ENCODE measurements around the gene ZNF709. TPM values are rescaled to one million over a fixed set of nuclear protein-coding genes. Genes with fewer than 3 reads are reported as not detected.

ZNF709 gene
- total RNA-seq, 1 experiment from 2014 or later = not detected

DNA sequence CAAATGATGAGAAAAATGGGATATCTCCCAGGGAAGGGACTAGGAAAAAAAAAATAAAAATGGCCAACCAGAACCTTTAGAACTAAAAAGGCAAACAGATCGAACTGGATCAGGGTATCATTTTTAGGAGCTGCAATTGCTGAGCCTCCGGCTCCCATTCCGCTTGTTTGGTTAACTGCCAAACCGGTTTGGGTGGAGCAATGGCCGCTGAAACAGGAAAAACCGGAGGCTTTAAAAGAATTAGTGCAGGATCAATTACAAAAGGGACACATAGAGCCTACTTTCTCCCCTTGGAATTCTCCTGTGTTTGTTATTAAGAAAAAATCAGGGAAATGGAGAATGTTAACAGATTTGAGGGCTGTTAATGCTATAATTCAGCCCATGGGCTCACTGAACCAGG is 31.1 kb downstream of the ZNF709 start:
- BruUV-seq (replicated peaks) = no TSS peak
- H3K9me3 ChIP-seq (ENCODE audit: control insufficient read depth in 1 of 2, insufficient read depth in 1 of 2, low read depth in 1 of 2, low read length in 2 of 2) = no peaks in the 10 kb centered on the region; a peak in 2 of 4 replicates
- ChIA-PET POLR2A (no interaction called here), CTCF (no interaction called here), RAD21 (ENCODE audit: low non-redundant PET in 1 of 2, low total read pairs in 2 of 2, uncharacterized antibody in 2 of 2, unreplicated experiment in 2 of 2) (no interaction called here)
- no peaks in the 10 kb centered on the region for H3K36me3 ChIP-seq (ENCODE audit: control insufficient read depth in 1 of 2, insufficient read depth in 2 of 2, low read length in 2 of 2)
- H4K20me1 ChIP-seq (ENCODE audit: insufficient read depth) = no peaks in the 10 kb centered on the region
- intact Hi-C loops (cut with micrococcal nuclease) = no loop called here
- H3K27ac ChIP-seq (ENCODE audit: low read depth, low read length) = no peak overlapping the region
- no peaks in the 10 kb centered on the region for H3K79me2 ChIP-seq (ENCODE audit: insufficient read depth, low read length)
- no peak overlapping the region for H3K4me3 ChIP-seq (replicated peaks in 1 of 2; ENCODE audit: low read depth in 1 of 2, low read length in 2 of 2)
- no peak overlapping the region for H2AFZ ChIP-seq (ENCODE audit: low read depth, low read length, poor library complexity, severe bottlenecking)
- no peak for DNase-seq (ENCODE audit: low read depth, low spot score)
- no peak overlapping the region for H3K9ac ChIP-seq (ENCODE audit: low read length)
- no peak for ATAC-seq
- H3K4me2 ChIP-seq (ENCODE audit: low read length) = no peak overlapping the region
- TF ChIP-seq, protein P1, sequence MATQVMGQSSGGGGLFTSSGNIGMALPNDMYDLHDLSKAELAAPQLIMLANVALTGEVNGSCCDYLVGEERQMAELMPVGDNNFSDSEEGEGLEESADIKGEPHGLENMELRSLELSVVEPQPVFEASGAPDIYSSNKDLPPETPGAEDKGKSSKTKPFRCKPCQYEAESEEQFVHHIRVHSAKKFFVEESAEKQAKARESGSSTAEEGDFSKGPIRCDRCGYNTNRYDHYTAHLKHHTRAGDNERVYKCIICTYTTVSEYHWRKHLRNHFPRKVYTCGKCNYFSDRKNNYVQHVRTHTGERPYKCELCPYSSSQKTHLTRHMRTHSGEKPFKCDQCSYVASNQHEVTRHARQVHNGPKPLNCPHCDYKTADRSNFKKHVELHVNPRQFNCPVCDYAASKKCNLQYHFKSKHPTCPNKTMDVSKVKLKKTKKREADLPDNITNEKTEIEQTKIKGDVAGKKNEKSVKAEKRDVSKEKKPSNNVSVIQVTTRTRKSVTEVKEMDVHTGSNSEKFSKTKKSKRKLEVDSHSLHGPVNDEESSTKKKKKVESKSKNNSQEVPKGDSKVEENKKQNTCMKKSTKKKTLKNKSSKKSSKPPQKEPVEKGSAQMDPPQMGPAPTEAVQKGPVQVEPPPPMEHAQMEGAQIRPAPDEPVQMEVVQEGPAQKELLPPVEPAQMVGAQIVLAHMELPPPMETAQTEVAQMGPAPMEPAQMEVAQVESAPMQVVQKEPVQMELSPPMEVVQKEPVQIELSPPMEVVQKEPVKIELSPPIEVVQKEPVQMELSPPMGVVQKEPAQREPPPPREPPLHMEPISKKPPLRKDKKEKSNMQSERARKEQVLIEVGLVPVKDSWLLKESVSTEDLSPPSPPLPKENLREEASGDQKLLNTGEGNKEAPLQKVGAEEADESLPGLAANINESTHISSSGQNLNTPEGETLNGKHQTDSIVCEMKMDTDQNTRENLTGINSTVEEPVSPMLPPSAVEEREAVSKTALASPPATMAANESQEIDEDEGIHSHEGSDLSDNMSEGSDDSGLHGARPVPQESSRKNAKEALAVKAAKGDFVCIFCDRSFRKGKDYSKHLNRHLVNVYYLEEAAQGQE (IDR thresholded peaks at IDR 0.05; ENCODE audit: low read depth) = no peak
- no peak for TF ChIP-seq FOSL1 (IDR thresholded peaks at IDR 0.05; ENCODE audit: low read depth)
- no peak for TF ChIP-seq EZH2 (IDR thresholded peaks at IDR 0.05)
- TF ChIP-seq YY1 (IDR thresholded peaks at IDR 0.05; ENCODE audit: extremely low read depth, insufficient replicate concordance, low read depth, low read length) = no peak
- no peak for TF ChIP-seq SIN3A (IDR thresholded peaks at IDR 0.05; ENCODE audit: low read depth)
- no peak for TF ChIP-seq EZH2phosphoT487 (IDR thresholded peaks at IDR 0.05; ENCODE audit: borderline replicate concordance)
- no peak for TF ChIP-seq CBX3 (IDR thresholded peaks at IDR 0.05; ENCODE audit: low read depth)
- TF ChIP-seq POLR2A (IDR thresholded peaks at IDR 0.05; ENCODE audit: borderline replicate concordance, extremely low read depth, insufficient read depth, insufficient read length) = no peak
- no peak for TF ChIP-seq SP1 (IDR thresholded peaks at IDR 0.05; ENCODE audit: low read depth)
- TF ChIP-seq JUND (IDR thresholded peaks at IDR 0.05) = no peak
- TF ChIP-seq, protein P2, sequence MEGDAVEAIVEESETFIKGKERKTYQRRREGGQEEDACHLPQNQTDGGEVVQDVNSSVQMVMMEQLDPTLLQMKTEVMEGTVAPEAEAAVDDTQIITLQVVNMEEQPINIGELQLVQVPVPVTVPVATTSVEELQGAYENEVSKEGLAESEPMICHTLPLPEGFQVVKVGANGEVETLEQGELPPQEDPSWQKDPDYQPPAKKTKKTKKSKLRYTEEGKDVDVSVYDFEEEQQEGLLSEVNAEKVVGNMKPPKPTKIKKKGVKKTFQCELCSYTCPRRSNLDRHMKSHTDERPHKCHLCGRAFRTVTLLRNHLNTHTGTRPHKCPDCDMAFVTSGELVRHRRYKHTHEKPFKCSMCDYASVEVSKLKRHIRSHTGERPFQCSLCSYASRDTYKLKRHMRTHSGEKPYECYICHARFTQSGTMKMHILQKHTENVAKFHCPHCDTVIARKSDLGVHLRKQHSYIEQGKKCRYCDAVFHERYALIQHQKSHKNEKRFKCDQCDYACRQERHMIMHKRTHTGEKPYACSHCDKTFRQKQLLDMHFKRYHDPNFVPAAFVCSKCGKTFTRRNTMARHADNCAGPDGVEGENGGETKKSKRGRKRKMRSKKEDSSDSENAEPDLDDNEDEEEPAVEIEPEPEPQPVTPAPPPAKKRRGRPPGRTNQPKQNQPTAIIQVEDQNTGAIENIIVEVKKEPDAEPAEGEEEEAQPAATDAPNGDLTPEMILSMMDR (IDR thresholded peaks at IDR 0.05 in 2 of 3, conservative IDR thresholded peaks at IDR 0.05 in 1 of 3; ENCODE audit: borderline replicate concordance in 1 of 3, insufficient read depth in 1 of 3, low read depth in 2 of 3, low read length in 2 of 3) = no peak
- TF ChIP-seq, protein P3, sequence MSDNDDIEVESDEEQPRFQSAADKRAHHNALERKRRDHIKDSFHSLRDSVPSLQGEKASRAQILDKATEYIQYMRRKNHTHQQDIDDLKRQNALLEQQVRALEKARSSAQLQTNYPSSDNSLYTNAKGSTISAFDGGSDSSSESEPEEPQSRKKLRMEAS (IDR thresholded peaks at IDR 0.05) = no peak
- TF ChIP-seq, protein P4, sequence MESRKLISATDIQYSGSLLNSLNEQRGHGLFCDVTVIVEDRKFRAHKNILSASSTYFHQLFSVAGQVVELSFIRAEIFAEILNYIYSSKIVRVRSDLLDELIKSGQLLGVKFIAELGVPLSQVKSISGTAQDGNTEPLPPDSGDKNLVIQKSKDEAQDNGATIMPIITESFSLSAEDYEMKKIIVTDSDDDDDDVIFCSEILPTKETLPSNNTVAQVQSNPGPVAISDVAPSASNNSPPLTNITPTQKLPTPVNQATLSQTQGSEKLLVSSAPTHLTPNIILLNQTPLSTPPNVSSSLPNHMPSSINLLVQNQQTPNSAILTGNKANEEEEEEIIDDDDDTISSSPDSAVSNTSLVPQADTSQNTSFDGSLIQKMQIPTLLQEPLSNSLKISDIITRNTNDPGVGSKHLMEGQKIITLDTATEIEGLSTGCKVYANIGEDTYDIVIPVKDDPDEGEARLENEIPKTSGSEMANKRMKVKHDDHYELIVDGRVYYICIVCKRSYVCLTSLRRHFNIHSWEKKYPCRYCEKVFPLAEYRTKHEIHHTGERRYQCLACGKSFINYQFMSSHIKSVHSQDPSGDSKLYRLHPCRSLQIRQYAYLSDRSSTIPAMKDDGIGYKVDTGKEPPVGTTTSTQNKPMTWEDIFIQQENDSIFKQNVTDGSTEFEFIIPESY (IDR thresholded peaks at IDR 0.05; ENCODE audit: extremely low read depth, insufficient replicate concordance, low read length) = no peak
- no peak for TF ChIP-seq CEBPB (IDR thresholded peaks at IDR 0.05; ENCODE audit: low read depth)
- no peak for TF ChIP-seq RAD21 (IDR thresholded peaks at IDR 0.05; ENCODE audit: low read depth)
- no peak for TF ChIP-seq ELF1 (IDR thresholded peaks at IDR 0.05; ENCODE audit: borderline replicate concordance, low read depth)
- no peak for TF ChIP-seq ZFX (IDR thresholded peaks at IDR 0.05)
- no peak for TF ChIP-seq ZNF274 (IDR thresholded peaks at IDR 0.05; ENCODE audit: low read depth, low read length)
- no peaks in the 10 kb centered on the region for H3K4me1 ChIP-seq (ENCODE audit: control insufficient read depth in 1 of 2, insufficient read depth in 2 of 2, low read length in 2 of 2)
- no peaks in the 10 kb centered on the region for H3K9me2 ChIP-seq (ENCODE audit: insufficient read depth)
- H3K27me3 ChIP-seq (ENCODE audit: insufficient read depth, low read length) = no peaks in the 10 kb centered on the region
